Activated CD4-positive, alpha-beta T cell treated with anti-CD3 and anti-CD28 coated beads for 24 hours (primary cell): ENCODE data around the gene PAX8.

Experiments used
- DNase-seq, 2 donors: peaks; one replicate each; pipeline ENCODE4 v3.0.0-alpha.2; 2020; ENCODE audit warnings: low read depth in 2 of 2

Gene PAX8

DNA sequence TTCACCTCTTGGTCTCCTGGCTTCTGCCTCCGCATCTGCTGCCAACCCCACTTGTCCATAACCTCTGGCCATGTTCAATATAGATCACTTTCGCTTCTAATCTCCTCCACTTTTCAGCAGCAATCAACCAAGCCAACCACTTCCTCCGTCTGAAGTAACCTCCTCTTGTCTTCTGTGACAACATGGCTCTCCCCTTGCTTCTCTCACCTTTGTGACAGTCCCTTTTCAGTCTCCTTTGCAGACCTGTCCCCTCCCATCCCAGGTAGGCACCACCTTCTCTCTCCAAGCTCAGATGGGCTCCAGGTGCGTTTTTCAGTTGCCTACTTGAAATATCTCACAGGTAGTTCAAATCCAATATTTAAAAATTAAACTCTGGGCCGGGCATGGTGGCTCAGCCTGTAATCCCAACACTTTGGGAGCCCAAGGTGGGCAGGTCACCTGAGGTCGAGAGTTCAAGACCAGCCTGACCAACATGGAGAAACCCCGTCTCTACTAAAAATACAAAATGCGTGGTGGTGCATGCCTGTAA is 109.7 kb downstream of the PAX8 start:
- DNase-seq: no peak

DNA sequence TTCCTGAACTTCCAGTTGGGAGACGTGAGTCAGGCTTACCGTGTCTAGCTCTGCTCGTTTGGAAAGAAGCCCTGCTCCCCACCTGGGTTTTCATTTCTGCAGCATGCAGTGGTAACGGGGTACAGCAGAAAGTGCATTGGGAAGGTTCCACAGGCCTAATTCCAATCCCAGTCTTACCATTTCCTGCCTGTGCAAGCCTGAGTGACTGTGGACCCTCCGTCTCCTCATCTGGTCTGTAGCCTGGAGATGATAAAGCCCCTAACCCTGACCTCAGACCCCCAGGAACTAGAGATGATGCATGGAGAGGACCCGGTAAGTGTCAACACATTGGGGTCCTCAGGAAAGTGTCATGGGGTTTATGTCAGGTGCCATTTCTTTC is 110.8 kb downstream of the PAX8 start:
- no peak for DNase-seq

- DNase-seq: no peak
These were observed 111.4 kb downstream of the PAX8 start for GRCh38 chr2:113167115-113167932.

DNA sequence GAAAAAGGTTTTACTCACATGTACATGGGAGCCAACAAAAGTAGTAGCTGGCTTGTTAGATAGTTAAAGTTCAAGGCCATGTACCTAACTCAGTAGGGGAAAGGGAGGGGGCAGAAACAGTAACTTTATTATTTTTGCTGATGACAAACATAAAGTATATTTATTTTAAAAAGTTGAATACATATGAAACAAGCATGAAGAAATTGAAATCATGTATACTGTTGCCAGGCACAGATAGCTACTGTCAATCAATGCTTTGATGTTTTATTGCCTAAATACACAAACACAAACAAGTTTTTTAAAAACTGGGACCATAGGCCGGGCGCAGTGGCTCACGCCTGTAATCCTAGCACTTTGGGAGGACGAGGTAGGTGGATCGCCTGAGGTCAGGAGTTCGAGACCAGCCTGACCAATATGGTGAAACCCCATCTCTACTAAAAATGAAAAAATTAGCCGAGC is 112.5 kb downstream of the PAX8 start:
- DNase-seq: no peak
